GM18505 (cell line): ENCODE results near the gene MVB12A.

Experiments used
- ATAC-seq: cut with Tn5 transposase; IDR thresholded peaks from one replicate; pipeline ENCODE4 v1.9.1; 2021; ENCODE audit not compliant: unreplicated experiment
- POLR2A ChIP-seq: IDR thresholded peaks from 4 replicates; pipeline ENCODE4 v1.6.1; 2011; ENCODE audit warnings: borderline replicate concordance; ENCODE audit not compliant: insufficient read depth, insufficient read length; ENCODE audit errors: extremely low read depth

Gene MVB12A

DNA sequence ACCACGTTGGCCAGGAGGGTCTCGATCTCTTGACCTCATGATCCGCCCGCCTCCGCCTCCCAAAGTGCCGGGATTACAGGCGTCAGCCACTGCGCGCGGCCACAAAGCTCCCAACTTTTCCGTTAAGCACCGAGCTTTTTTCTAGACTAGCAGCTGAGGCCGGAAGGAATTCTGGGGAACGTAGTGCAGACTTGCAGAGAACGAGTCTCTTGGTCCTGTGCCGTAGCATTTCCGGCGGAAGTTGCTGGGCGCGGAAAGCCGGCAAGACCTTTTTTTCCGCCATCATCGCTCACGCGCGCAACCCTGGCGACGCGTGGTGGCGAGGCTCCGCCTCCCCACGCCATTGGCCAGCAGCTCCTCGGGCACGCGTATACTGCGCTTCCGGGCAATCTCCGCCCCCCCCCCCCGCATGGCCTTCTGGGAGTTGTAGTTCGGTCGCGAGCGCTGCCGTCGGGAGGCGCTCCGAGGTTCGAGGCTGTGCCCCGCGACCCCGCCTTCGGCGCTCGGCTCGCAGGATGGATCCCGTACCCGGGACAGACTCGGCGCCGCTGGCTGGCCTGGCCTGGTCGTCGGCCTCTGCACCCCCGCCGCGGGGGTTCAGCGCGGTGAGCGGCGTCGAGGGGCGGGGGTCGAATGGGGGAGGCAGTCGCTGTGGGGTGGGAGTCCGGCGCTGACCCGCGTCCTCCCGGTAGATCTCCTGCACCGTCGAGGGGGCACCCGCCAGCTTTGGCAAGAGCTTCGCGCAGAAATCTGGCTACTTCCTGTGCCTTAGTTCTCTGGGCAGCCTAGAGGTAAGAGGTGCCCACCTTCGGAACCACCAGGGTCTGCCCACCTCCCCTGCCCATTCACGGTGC lies at the start of gene MVB12A:
TSS of gene MVB12A (plus strand) at position 427 of the 854 bp plus-strand sequence. CDS start at position 516, 89 bp downstream.
- peak; percentile 91 for ATAC-seq
- peak; percentile 38 for TF ChIP-seq POLR2A

DNA sequence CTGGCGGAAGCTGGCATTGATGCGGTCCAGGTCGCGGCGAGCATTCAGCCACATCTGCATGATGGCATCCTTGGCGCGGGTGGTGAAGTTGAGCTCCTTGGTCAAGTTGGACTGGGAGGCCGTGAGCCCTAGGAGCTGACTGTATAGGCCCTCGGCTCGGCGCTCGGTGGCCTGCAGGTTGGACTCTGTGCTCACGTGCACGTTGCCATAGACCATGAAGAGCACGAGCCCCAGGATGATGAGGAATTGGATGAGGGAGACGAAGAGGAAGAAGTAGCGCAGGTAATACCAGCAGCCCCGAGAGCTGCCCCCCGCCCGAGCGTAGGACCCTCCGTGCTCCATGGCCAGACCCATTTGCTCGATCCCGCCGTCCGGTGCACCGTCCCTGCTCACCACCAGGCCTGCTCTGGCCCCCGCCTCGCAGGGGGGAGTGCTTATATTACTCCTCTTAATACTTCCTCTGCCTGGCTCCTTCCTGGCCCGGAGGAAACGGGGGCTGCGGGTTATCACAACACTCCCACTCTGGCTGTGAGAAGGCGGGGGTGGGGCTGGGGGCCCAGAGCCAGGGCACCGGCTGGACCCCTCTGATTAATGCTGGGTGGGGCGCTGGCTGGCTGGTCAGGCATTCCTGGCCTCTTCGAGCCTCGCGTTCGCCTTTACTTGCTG lies 42.8 kb upstream of the MVB12A start, which contains the start of gene PLVAP:
TSS of gene PLVAP (minus strand) at position 408 of the 666 bp plus-strand sequence. CDS start at position 354, 54 bp downstream.
- no peak for ATAC-seq
- TF ChIP-seq POLR2A, result no peak

DNA sequence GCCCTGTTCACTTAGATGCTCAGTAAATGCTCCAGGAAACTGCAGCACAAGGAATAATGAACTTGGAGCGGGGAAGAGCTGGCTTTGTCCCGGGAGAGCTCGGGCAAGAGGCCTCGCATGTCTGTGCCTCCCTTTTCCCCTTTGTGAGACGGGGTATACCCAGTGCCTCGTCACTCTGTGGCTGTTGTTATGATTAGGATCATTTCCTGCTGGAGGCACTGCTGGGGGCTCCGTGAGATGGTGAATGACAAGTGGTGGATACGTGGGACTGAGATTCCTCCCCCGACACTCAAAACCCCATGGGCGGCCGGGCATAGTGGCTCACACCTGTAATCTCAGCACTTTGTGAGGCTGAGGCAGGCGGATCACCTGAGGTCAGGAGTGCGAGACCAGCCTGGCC lies 41.6 kb upstream of the MVB12A start:
- no peak for ATAC-seq
- no peak for TF ChIP-seq POLR2A

DNA sequence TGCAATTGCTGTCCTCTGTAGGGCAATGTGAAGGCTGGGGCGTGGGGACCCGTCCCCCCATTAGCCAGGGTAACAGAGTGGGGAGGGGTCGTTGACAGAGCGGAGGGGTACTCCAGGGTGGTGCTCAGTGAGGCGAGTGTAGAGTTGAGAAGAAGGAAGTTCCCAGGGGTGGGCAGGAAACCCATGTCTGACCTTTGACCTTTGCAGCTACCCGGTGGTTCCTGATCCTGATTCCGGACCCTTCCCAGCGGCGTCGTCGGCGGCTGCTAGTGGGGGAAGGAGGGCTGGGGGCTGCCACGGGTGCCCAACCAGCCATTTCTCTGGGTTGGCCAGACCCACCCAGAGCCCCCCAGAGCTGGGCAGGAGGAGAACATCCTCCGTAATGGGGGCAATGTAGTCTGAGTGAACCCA lies 40.6 kb upstream of the MVB12A start:
- no peak for ATAC-seq
- TF ChIP-seq POLR2A, result no peak

DNA sequence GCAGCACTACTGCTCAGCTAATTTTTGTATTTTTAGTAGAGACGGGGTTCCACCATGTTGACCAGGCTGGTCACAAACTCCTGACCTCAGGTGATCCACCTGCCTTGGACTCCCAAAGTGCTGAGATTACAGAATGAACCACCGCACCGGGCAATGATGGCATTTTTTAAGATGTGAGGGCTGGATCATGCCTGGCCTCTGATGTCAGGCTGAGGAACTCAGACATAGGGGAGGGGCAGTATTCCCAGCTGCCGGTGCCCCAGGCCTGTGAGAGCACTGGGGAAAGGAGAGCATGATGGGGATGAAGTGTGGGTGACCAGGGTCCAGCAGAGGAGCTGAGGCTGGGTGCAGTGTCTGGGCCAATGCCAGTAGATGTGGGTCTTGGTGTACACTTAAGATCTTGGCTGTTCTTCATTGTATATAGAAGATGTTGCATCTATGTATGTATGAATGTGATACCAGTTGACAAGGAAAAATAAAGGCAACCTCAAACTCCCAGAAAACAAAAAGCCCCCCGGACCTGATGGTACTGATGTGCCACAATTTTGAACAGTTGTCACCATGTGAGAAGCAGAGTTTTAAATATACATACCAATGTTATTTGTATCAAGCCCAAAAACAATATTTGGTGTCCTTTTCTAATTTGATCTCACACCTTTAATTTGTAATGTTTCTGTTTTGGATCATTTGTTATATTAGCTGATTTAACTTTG lies 39.3 kb upstream of the MVB12A start:
- no peak for TF ChIP-seq POLR2A
- no peak for ATAC-seq

DNA sequence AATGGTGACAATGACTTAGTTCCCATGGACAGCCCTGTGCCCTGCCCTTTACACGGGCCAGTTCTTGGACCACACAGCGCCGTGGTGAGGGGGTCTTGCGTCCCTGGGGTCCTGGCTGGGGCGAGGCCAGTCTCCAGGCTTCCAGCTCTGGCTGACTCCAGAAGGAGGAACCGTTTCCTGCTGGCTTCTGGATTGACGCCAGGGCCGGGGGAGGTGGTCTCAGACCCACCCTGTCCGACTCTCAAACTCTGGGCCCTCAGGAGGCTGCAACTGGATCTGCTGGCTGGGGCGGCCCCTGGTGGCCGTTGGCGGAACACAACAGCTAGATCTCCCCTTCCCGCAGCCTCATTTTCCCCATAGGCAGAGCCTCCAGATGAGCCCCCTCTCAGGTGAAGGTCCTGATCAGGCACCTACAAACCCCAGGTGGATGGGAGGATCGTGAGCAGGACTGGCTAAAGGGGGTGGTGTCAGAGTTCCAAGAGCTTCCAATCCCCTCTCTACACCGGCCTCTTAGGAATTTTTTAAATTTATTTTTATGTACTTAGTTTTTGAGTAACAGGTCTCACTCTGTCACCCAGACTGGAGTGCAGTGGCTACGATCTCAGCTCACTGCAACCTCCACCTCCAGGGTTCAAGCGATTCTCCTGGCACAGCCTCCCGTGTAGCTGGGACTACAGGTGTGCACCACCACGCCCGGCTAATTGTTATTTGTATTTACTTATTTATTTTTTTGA lies 33.8 kb upstream of the MVB12A start:
- no peak for TF ChIP-seq POLR2A
- ATAC-seq, result no peak

DNA sequence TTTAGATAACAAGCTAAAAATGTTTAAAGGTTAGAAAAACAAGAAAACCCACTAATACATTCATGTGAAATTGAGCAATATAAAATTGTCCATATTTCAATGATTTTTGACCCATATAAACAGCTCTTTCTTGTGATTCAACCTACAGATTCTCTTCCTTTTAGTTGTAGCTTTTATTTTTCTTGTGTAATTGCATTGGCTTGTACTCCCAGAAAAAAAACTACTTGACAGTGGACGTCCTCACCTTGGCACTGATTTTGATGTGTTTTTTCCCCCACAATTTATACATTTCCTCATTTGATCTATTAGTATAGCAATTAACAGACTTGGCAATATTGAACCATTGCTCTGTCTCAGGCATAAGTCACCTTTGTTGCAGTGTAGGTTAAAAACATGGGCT lies 30.6 kb upstream of the MVB12A start:
- no peak for ATAC-seq
- TF ChIP-seq POLR2A, result no peak

DNA sequence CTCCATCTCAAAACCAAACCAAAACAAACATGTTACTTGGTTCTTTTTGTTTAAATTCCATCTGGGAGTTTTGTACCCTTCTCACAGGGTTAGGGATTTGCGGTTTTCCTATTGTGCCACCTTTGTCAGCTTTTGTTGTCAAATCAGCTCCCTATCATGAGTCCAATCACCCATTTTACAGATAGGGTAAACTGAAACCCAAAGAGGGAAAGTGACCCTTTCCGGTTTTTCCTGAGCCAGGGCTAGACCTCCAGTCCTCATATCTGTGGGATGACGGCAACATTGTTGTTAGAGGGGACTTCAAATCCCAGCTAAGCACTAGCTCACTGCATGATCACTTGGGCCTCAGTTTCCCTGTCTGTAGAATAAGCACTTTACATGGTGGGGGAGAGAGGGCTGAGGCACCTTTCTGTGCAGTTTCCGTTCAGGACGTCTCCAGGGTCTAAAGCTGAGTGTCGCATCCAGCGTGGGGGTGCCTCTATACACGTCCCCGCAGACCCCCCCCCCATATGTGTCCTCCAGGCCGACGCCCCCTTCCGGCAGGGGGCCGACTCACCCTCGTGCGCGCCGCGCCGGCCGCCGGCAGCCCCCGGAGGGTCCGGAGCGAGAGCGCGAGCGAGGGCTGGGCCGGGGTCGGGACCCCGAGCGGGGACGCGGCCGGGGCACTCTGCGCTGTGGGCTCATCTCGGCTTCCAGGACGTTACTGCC lies 29.7 kb upstream of the MVB12A start:
- no peak for TF ChIP-seq POLR2A
- no peak for ATAC-seq

DNA sequence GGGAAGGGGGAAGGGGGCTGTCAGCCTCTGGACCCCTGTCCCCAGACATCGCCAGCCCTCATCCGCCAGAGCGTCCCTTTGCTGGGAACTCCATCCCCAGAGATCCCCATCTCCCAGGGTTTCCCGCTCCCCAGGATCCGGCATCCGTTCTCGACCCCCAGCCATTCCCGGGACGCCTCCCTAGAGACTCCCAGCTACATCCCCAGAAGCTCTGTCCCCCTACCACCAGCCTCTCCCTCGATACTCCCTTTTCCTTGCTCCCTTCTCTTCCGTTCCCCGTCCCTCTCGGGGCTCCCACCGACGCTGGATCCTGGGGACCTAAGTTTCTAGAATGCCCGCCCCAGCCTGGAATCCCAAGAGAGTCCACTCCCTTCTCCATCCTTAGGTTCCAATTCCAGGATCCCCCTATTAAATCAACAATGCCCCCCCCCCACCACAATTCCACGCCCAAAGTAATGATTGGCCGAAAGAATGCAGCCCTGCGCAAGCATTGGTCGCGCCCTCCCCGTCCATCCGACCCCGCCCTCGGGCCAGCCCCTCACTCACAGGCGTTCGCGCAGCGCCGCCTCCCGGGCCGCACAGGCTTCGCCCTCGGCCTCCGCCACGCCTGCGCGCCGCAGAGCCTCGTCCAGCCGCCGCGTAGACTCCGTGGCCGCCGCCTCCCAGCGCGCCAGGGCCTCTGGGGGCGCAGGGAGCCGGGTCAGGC lies 29.0 kb upstream of the MVB12A start:
- TF ChIP-seq POLR2A, result no peak
- peak; percentile 85 for ATAC-seq

DNA sequence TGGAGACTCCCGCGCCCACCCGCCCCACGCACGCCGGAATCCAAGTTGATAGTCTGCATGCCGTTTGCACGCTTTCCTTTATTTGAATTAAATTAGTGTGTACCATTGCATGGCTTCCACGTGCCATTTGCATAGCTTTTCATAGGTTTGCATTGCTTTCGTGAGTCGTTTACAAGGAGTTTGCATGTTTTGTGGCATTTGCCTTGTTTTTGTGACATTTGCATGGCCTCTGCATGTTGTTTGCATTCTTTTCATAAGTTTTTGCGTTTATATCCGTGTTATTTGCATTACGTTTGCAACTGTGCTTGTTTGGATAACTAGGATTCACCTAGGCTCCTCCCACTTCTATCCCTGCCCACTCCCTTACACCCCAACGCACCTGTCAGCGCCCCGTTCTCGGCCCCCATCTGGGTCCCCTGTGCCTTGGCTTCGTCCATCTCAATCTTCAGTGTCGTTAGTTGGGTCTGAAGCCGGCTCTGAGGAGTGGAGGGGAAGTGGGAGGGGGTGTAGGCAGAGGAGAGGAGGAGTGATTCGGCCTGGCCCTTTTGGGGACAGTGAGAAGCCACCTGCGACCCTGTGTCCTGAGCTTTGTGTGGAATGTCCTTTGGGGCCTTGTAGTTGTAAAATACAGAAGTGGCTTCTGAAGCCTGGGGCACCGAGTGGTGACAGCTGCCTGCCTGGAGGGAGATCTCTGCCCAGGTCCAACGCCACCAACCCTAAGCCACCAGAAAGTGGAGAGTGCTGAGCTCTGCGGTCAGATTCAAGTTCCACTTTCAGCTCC lies 28.3 kb upstream of the MVB12A start:
- ATAC-seq, result no peak
- no peak for TF ChIP-seq POLR2A

DNA sequence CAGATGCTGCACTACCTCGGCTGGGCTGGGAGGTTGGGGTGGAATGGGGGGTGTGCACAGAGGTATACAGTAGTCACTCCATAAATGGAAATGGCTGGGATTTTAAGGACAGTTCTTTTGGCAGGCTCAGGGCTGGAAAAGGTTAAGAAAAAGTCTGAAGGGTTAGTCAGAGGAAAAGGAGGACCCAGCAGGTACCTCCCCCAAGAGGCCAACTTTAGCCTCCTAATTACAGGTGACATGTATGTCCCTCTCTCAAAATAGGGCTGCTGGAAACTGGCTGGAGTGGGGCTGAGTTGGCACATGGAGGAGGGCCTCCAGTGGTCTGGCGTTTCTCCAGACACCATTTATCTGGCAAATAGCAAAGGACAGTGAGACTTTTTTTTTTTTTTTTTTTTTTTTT lies 26.8 kb upstream of the MVB12A start:
- ATAC-seq, result no peak
- TF ChIP-seq POLR2A, result no peak

DNA sequence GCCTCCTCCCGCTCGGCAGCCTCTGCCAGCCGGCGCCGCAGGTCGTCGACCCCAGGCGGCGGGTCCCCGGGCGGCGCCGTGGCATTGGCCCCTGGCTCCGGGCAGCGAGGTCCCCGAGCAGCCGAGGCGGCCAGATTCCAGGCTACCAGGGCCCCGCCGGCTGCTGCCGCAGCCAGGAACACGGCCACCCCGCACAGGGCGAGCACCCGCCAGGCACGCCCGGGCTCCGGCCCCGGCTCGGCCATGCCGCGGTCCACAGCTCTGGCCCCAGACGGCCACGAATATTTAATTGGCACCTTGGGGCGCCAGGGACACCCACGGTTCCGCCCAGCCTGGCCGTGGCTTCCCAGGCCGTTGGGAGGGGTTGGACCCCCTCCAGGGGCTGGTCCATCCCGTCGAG lies 25.9 kb upstream of the MVB12A start, which contains the start of gene CCDC194:
TSS of gene CCDC194 (minus strand) at position 283 of the 400 bp plus-strand sequence. CDS start at position 245, 38 bp downstream.
- TF ChIP-seq POLR2A, result no peak
- no peak for ATAC-seq
